ENCODE results near the gene PIGL.

DNA sequence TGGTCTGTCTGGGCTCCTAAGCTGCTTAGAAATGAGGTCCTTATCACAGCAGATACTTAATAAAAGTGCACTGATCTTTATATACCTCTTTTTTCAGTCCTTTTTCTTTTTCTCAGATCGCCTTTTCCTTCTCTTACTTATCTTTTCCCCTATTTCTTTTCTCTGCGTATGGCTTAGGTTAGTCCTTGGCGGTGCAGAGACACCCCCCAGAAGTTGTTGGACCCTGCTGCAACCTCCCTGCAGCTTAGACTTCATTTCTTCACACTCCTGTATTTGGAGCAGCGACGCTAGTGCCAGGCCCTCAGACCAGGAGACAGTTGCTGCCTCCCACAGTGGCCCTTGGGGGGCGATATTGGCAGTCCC, 68.6 kb downstream of the PIGL start:
- TF ChIP-seq, protein P1, sequence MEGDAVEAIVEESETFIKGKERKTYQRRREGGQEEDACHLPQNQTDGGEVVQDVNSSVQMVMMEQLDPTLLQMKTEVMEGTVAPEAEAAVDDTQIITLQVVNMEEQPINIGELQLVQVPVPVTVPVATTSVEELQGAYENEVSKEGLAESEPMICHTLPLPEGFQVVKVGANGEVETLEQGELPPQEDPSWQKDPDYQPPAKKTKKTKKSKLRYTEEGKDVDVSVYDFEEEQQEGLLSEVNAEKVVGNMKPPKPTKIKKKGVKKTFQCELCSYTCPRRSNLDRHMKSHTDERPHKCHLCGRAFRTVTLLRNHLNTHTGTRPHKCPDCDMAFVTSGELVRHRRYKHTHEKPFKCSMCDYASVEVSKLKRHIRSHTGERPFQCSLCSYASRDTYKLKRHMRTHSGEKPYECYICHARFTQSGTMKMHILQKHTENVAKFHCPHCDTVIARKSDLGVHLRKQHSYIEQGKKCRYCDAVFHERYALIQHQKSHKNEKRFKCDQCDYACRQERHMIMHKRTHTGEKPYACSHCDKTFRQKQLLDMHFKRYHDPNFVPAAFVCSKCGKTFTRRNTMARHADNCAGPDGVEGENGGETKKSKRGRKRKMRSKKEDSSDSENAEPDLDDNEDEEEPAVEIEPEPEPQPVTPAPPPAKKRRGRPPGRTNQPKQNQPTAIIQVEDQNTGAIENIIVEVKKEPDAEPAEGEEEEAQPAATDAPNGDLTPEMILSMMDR (IDR thresholded peaks at IDR 0.05 in 8 of 11, conservative IDR thresholded peaks at IDR 0.05 in 3 of 11) = peak in 8 of 11 experiments; percentile 11 to 65 (median 42)
- TF ChIP-seq POLR2AphosphoS5 (IDR thresholded peaks at IDR 0.05) = no peak
- no peak for TF ChIP-seq POLR2A (IDR thresholded peaks at IDR 0.05)

Measured in spleen (tissue), 7 donors.